Stimulated activated CD8-positive, alpha-beta memory T cell treated with anti-CD3 and anti-CD28 coated beads, Interleukin-12 subunit alpha, Interleukin-12 subunit beta, amount 100 ng/mL, for 1 hour (primary cell): ENCODE data around the gene DOHH.

Source experiments
- DNase-seq: peaks from one replicate; pipeline ENCODE4 v3.0.0-alpha.2; 2020; ENCODE audit warnings: low read depth

DOHH gene

GRCh38 chr19:3478409-3479176 lies 21.9 kb downstream of the DOHH start:
- DNase-seq = no peak

- DNase-seq = no peak
Observed at GRCh38 chr19:3477951-3478350, 22.5 kb downstream of the DOHH start.

- no peak for DNase-seq
Observed at GRCh38 chr19:3477506-3477905, 23.0 kb downstream of the DOHH start.

GRCh38 chr19:3476830-3477229 lies 23.6 kb downstream of the DOHH start:
- DNase-seq = no peak

- DNase-seq = no peak
Observed at GRCh38 chr19:3475449-3475848, 25.0 kb downstream of the DOHH start.

GRCh38 chr19:3474614-3475013 lies 25.9 kb downstream of the DOHH start:
- no peak for DNase-seq

- no peak for DNase-seq
Observed at GRCh38 chr19:3474010-3474409, 26.5 kb downstream of the DOHH start.

GRCh38 chr19:3471954-3472655 lies 28.4 kb downstream of the DOHH start:
- DNase-seq = no peak

- no peak for DNase-seq
Observed at GRCh38 chr19:3470500-3471128, 29.9 kb downstream of the DOHH start.

- no peak for DNase-seq
Observed at GRCh38 chr19:3469638-3470499, 30.6 kb downstream of the DOHH start.

GRCh38 chr19:3468211-3468610 lies 32.3 kb downstream of the DOHH start:
- DNase-seq = no peak

- no peak for DNase-seq
Observed at GRCh38 chr19:3467437-3468198, 32.9 kb downstream of the DOHH start.

- DNase-seq = no peak
Observed at GRCh38 chr19:3466635-3467034, 33.8 kb downstream of the DOHH start.

GRCh38 chr19:3465552-3465951 lies 34.9 kb downstream of the DOHH start:
- no peak for DNase-seq

GRCh38 chr19:3464587-3465235 lies 35.8 kb downstream of the DOHH start:
- no peak for DNase-seq

- no peak for DNase-seq
Observed at GRCh38 chr19:3463714-3464586, 36.5 kb downstream of the DOHH start.

- no peak for DNase-seq
Observed at GRCh38 chr19:3462991-3463713, 37.3 kb downstream of the DOHH start.

- DNase-seq = no peak
Observed at GRCh38 chr19:3459965-3460582, 40.4 kb downstream of the DOHH start.
